ENCODE data around the gene GAS7.

GAS7 gene

GRCh38 chr17:9917131-9917530 lies 281.3 kb downstream of the GAS7 start:
- Histone ChIP-seq H3K4me3 (ENCODE audit: low read depth, low read length, poor library complexity, severe bottlenecking) (no peak overlapping the region), H3K9ac (ENCODE audit: low read length) (no peak overlapping the region), H3K27me3 (ENCODE audit: insufficient read depth, low read length) (no peaks in the 10 kb centered on the region; the same call in 1 of the 2 replicates), H3K4me2 (ENCODE audit: low read length) (no peak overlapping the region), H3K27ac (ENCODE audit: low read depth, low read length, poor library complexity, severe bottlenecking) (no peak overlapping the region), H2AFZ (ENCODE audit: low read length) (no peak overlapping the region), H3F3A (ENCODE audit: insufficient read depth, low read length) (no peaks in the 10 kb centered on the region), H4K20me1 (ENCODE audit: insufficient read depth, low read length) (no peaks in the 10 kb centered on the region), H3K36me3 (ENCODE audit: insufficient read depth, low read length) (no peaks in the 10 kb centered on the region), H3K9me3 (ENCODE audit: low read length) (no peaks in the 10 kb centered on the region), H3K9me2 (ENCODE audit: low read depth, low read length) (no peaks in the 10 kb centered on the region), H3K79me2 (ENCODE audit: insufficient read depth, low read length) (no peaks in the 10 kb centered on the region), H3K4me1 (ENCODE audit: insufficient read depth, low read length, severe bottlenecking) (no peaks in the 10 kb centered on the region)
- TF ChIP-seq CTCF (IDR thresholded peaks at IDR 0.05; ENCODE audit: low read length) (no peak), EZH2 (IDR thresholded peaks at IDR 0.05; ENCODE audit: borderline replicate concordance, low read length) (no peak)

- Histone ChIP-seq H3K27ac (ENCODE audit: low read depth, low read length, poor library complexity, severe bottlenecking) (no peak overlapping the region), H4K20me1 (ENCODE audit: insufficient read depth, low read length) (no peaks in the 10 kb centered on the region), H3K36me3 (ENCODE audit: insufficient read depth, low read length) (no peaks in the 10 kb centered on the region), H3K27me3 (ENCODE audit: insufficient read depth, low read length) (no peaks in the 10 kb centered on the region; the same call in 1 of the 2 replicates), H3K9me2 (ENCODE audit: low read depth, low read length) (no peaks in the 10 kb centered on the region), H3K4me1 (ENCODE audit: insufficient read depth, low read length, severe bottlenecking) (no peaks in the 10 kb centered on the region), H3K79me2 (ENCODE audit: insufficient read depth, low read length) (no peaks in the 10 kb centered on the region), H3K9me3 (ENCODE audit: low read length) (no peaks in the 10 kb centered on the region), H2AFZ (ENCODE audit: low read length) (no peak overlapping the region), H3F3A (ENCODE audit: insufficient read depth, low read length) (no peaks in the 10 kb centered on the region), H3K4me3 (ENCODE audit: low read depth, low read length, poor library complexity, severe bottlenecking) (no peak overlapping the region), H3K9ac (ENCODE audit: low read length) (no peak overlapping the region), H3K4me2 (ENCODE audit: low read length) (no peak overlapping the region)
- TF ChIP-seq CTCF (IDR thresholded peaks at IDR 0.05; ENCODE audit: low read length) (no peak), EZH2 (IDR thresholded peaks at IDR 0.05; ENCODE audit: borderline replicate concordance, low read length) (no peak)
Observed at GRCh38 chr17:9916108-9916507, 282.3 kb downstream of the GAS7 start.

- no peaks in the 10 kb centered on the region for H3F3A ChIP-seq (ENCODE audit: insufficient read depth, low read length)
- H3K9ac ChIP-seq (ENCODE audit: low read length), result no peak overlapping the region
- H3K9me3 ChIP-seq (ENCODE audit: low read length), result no peaks in the 10 kb centered on the region
- no peak overlapping the region for H3K4me2 ChIP-seq (ENCODE audit: low read length)
- no peaks in the 10 kb centered on the region for H3K36me3 ChIP-seq (ENCODE audit: insufficient read depth, low read length)
- H2AFZ ChIP-seq (ENCODE audit: low read length), result no peak overlapping the region
- no peaks in the 10 kb centered on the region for H3K79me2 ChIP-seq (ENCODE audit: insufficient read depth, low read length)
- H4K20me1 ChIP-seq (ENCODE audit: insufficient read depth, low read length), result no peaks in the 10 kb centered on the region
- H3K4me1 ChIP-seq (ENCODE audit: insufficient read depth, low read length, severe bottlenecking), result no peaks in the 10 kb centered on the region
- H3K27ac ChIP-seq (ENCODE audit: low read depth, low read length, poor library complexity, severe bottlenecking), result no peak overlapping the region
- no peak for TF ChIP-seq CTCF (IDR thresholded peaks at IDR 0.05; ENCODE audit: low read length)
- no peak for TF ChIP-seq EZH2 (IDR thresholded peaks at IDR 0.05; ENCODE audit: borderline replicate concordance, low read length)
- H3K9me2 ChIP-seq (ENCODE audit: low read depth, low read length), result no peaks in the 10 kb centered on the region
- H3K27me3 ChIP-seq (ENCODE audit: insufficient read depth, low read length), result peaks cover 3% of the 10 kb centered on the region; the same call in 1 of the 2 replicates
- no peak overlapping the region for H3K4me3 ChIP-seq (ENCODE audit: low read depth, low read length, poor library complexity, severe bottlenecking)
Observed at GRCh38 chr17:9913476-9913875, 284.9 kb downstream of the GAS7 start.
